M059J (cell line): ENCODE measurements around the gene KCTD16. TPM values are rescaled to one million over a fixed set of nuclear protein-coding genes. Genes with fewer than 3 reads are reported as not detected.

Experiments
- DNase-seq: peaks from one replicate; pipeline ENCODE4 v3.0.0-alpha.2; 2012; ENCODE audit warnings: low read depth
- total RNA-seq: library from RNA; depleted of rRNA; stranded (reverse); fragments of >200 nt; shearing (Covaris generic); gene quantifications from 2 replicates; pipeline ENCODE4 v1.2.3, GENCODE V29; 2014

Gene KCTD16
- total RNA-seq, 1 experiment from 2014 or later = 0.10 TPM

GRCh38 chr5:144333336-144333920 is 162.8 kb downstream of the KCTD16 start:
- no peak for DNase-seq

- no peak for DNase-seq
Observed at GRCh38 chr5:144335561-144335960, 164.9 kb downstream of the KCTD16 start.

- no peak for DNase-seq
Observed at GRCh38 chr5:144336191-144336961, 165.7 kb downstream of the KCTD16 start.

GRCh38 chr5:144352330-144352729 is 181.7 kb downstream of the KCTD16 start:
- no peak for DNase-seq

GRCh38 chr5:144352732-144353317 is 182.2 kb downstream of the KCTD16 start:
- no peak for DNase-seq

GRCh38 chr5:144356489-144356888 is 185.8 kb downstream of the KCTD16 start:
- DNase-seq = no peak

- no peak for DNase-seq
Observed at GRCh38 chr5:144361406-144361805, 190.7 kb downstream of the KCTD16 start.

- no peak for DNase-seq
Observed at GRCh38 chr5:144365885-144366284, 195.2 kb downstream of the KCTD16 start.

- no peak for DNase-seq
Observed at GRCh38 chr5:144367991-144368390, 197.3 kb downstream of the KCTD16 start.

- peak; percentile 4 for DNase-seq
Observed at GRCh38 chr5:144368556-144368955, 197.9 kb downstream of the KCTD16 start.

GRCh38 chr5:144369006-144369405 is 198.3 kb downstream of the KCTD16 start:
- no peak for DNase-seq

- no peak for DNase-seq
Observed at GRCh38 chr5:144370273-144370672, 199.6 kb downstream of the KCTD16 start.

- no peak for DNase-seq
Observed at GRCh38 chr5:144374637-144375036, 204.0 kb downstream of the KCTD16 start.

GRCh38 chr5:144377207-144377606 is 206.5 kb downstream of the KCTD16 start:
- DNase-seq = no peak

GRCh38 chr5:144378681-144379080 is 208.0 kb downstream of the KCTD16 start:
- DNase-seq = no peak

- no peak for DNase-seq
Observed at GRCh38 chr5:144385597-144385996, 214.9 kb downstream of the KCTD16 start.

- no peak for DNase-seq
Observed at GRCh38 chr5:144386315-144386714, 215.6 kb downstream of the KCTD16 start.

- DNase-seq = peak; percentile 1
Observed at GRCh38 chr5:144390133-144390532, 219.5 kb downstream of the KCTD16 start.

- no peak for DNase-seq
Observed at GRCh38 chr5:144391044-144391443, 220.4 kb downstream of the KCTD16 start.

- DNase-seq = no peak
Observed at GRCh38 chr5:144393641-144394435, 223.2 kb downstream of the KCTD16 start.

- no peak for DNase-seq
Observed at GRCh38 chr5:144395704-144396103, 225.0 kb downstream of the KCTD16 start.

GRCh38 chr5:144403058-144403457 is 232.4 kb downstream of the KCTD16 start:
- DNase-seq = no peak
